GM19193 (cell line): ENCODE data around the gene ARHGAP24.

Source experiments
- POLR2A ChIP-seq: IDR thresholded peaks from 4 replicates; pipeline ENCODE4 v1.6.1; 2011; ENCODE audit not compliant: insufficient read depth, insufficient read length; ENCODE audit errors: extremely low read depth

ARHGAP24 gene

DNA sequence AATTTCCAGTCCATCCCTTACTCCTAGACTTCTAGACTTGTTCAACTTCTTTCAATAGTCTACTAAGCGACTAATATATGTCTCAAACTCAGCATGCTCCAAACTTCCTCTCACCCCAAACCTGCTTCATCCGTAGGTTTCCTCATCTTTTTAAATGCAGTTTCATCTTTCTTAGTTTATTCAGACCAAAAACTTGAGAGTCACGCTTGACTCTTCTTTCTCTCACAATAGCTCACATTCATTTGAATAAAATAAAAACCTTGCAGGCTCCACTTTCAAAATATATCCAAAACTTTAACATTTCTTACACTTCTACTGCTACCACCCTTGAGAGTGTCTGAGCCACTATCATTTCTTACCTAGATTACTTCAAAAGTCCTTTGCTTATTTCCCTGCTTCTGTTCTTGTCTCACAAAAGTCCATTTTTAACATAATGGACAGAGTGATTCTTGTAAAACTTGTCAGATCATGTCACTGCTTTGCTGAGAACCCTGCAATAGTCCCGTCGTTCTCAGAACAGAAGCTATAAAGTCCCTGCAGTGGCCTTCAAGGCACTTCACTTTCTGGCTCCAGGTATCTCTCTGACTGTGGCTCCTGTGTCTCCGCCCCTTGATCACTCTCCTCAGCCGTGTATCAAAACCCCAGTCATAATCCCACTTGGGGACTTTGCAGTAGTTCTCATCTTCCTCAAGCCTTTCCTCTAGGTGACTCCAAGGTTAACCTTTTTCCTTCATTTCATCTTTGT is 167.6 kb downstream of the ARHGAP24 start:
- TF ChIP-seq POLR2A, result no peak

DNA sequence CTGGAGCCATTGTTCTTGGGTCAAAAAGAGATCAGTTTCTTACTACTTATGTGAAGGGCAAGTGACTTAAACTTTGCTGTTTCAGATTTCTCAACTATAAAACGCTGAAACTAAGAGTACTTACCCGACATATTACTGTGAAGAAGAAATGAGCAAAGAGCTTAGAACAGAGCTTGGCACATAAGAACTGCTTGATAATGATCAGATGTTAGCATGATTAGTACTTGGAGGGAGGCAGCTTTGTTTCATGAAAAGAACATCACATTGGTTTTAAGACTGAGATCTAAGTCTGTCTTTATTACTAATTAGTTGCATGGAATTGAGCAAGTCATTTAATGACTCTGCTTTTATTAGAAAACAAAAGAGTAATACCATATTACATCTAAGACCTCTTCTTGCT is 169.1 kb downstream of the ARHGAP24 start:
- no peak for TF ChIP-seq POLR2A

DNA sequence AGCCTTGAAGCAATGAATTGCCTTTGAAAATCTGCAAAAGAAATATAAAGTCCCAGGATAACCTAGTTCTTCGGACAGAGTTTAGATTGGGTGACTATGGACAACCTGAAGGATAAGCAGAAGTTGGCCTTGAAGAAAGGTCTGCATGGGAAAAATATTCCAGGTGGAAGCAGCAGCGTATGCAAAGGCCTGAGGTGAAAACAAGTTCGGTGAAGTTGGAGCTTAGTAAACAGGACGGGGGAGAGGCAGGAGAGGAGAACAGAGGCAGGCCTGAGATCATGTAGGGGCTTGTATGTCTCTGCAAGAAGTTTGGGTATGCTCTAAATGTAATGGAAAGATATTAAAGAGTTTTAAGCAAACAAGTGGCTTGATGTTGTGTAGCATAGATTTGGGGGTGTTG is 176.0 kb downstream of the ARHGAP24 start:
- no peak for TF ChIP-seq POLR2A

DNA sequence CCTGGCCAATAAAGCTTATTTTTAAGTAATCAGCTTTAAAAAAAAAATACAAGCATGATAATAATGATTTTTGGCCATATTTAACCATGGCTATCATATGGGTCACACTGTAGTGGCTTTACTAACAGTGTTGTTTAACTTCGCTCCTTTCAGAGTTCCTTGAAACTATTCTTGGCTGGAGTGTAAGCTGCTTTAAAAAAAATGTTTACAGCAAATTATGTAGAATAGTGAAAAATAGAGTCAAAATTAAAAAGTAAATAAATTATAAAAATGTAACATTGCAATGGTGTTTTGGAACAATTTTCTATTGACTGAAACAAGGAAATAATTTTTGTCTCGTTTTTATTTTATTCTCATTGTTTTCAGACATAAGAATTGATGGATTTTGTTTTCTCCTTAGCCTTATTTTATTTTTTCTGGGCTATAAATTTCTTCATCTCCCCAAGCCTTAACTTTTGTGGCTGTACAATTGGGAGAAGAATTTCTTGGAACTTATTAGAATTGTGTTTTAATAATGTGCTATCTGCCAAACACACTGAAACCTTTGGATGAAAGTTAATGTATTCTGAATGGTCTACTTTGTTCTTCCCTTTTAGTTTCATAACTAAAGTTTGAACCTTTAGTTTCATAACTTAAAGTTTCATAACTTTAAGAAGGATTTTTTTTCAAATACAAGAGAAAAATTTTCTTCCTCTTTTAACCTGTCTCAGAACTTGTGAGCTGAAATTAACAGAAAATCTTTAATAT is 182.0 kb downstream of the ARHGAP24 start:
- no peak for TF ChIP-seq POLR2A

DNA sequence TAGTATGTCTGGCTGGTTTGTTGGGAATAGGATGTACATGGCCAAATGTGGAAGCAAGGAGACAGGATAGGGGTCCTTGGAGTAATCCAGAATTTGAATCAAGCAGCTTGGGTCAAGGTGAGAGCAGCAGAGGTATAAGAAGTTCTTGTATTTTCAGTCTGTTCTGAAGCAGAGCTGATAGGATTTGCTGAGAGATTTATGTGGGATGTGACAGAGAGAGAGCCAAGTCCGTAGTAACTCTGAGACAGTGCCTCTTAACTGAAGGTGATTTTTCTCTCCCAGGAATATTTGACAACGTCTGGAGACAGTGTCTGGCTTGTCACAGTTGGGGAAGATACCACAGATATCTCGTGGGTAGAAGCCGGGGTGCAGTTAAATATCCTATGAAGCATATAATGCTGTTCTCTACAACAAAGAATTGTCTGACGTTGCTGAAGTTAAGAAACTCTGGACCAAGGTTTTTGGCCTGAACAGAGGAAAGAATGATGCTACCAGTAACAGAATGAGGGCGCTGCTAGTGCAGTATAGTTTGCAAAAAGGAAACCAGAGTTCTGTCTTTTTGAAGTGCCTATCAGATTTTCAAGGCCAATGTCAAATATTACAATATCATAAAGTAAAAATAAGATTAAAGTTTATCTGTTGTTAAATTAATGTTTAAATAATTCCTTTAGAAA is 184.0 kb downstream of the ARHGAP24 start:
- TF ChIP-seq POLR2A, result no peak

DNA sequence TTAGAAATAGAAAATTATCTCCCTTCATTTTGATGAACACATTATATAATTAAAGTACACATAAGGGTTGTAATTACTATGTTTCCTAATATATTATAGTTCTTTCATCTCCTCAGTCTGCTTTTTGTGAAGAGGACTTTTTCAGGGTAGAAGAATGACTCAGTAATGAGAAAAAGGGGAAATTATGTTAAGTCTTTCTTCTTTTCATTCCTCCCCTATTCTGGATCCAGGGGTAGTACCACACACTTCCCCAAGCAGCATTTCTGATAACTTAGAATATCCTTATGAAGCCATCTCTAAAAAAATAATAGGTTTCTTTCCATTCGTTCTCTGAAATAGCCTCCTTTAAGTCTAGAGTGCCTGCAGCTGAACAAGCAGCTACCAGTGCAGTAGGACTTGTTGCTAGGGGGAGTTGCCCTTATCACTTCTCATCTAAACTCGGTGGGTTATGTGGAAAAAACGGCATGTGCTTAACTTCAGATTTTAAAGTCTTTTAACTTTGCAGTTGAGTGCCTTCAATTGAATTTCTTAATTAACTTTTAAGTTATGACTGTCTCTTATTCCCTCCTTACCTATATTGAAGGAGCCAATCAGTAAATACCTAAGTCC is 184.8 kb downstream of the ARHGAP24 start:
- TF ChIP-seq POLR2A, result no peak

DNA sequence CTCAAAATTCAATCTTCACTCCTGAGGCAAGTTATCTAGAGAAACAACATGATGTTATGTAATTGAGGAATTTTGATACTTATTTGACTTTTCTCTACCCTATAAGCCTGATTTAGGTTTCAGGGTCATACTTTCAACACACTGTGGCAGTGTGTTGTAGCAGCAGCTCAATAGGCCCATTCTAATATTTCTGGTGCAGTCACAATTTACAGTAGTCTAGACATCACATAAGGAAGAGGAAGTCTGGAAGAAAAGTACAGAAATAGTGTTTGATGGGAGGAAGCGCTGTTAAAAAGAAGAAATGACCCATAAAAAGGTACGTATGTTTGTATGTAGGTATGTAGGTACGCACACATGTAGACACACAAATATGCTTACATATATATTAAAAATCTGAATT is 194.3 kb downstream of the ARHGAP24 start:
- no peak for TF ChIP-seq POLR2A

DNA sequence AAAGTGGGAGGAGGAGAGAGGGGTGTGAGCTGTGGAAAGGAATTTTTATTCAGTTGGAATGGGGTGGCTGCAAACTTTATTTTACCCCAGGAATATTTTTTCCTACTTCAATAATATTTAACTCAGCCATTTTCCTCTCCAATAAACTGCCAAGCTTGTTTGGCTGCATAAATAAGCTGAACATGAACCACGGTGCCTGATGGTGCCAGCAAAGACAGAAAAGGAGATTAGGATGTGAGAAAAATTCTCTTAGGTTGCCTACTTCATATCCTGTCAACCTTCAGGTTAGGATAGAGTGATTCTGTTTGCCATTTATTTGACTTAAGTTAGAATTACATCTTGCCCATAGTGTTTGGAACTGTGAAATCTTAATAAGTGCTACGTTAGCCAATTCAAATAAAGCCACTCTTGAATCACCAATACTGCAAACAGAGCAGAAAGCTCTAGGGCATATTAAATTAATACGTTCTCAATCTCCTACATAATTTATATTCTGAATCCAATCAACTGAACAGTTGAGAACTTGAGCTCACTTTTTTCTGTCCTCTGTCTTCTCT is 195.1 kb downstream of the ARHGAP24 start:
- no peak for TF ChIP-seq POLR2A

DNA sequence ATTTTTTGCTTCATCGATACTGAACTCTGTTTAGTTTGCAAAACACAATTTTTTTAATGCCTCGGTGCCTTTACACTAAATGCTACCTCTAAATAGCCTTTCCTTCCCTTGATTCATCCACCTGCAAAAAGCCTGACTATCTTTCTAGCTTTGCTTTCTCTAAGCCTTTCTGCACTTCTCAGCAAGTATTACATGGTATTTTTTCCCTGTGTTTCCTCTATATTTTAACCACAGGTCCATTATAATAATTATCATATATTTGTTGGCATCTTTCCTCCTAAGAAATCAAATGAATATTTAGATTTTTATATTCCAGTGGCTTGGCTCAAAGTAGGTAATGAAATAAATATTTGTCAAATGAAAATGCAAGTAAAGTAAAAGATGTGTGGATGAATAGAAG is 196.2 kb downstream of the ARHGAP24 start:
- no peak for TF ChIP-seq POLR2A

DNA sequence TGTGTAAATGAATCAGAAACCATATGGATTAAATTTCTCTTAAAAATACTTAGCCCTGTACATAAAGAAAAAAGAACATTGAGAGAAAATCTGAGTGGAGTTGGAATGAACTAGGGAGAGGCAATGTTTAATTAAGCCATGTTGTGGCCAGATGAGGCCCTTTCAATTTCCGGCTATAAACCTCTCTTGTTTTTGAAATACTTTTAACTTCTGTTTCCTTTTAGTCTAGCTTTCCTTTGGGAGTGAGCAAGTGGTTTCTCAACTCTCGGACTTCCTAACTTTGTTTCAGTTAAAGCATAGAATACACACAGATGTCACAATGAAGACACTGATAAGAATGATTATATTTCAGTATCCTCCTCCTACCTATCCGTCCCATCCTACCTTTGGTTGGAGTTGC is 197.2 kb downstream of the ARHGAP24 start:
- TF ChIP-seq POLR2A, result no peak

DNA sequence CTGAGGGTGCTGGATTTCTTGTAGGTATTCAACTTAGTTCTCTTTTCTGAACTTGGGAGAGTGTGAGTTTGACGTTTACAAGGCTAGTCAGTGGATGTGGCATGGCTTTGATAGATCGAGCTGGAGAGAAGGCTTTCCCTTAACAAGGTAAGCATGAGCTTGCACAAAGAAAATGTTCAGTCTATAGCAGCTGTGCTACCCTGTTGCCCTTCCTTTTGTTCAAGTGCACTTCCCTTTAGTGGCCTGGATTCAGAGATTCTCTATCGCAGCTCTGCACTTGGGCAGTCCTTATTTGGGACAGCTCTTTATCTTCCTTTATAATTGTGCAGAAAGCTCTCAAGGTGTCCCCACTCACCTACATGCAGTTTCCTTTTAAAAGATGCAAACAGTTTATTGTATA is 198.0 kb downstream of the ARHGAP24 start:
- no peak for TF ChIP-seq POLR2A

DNA sequence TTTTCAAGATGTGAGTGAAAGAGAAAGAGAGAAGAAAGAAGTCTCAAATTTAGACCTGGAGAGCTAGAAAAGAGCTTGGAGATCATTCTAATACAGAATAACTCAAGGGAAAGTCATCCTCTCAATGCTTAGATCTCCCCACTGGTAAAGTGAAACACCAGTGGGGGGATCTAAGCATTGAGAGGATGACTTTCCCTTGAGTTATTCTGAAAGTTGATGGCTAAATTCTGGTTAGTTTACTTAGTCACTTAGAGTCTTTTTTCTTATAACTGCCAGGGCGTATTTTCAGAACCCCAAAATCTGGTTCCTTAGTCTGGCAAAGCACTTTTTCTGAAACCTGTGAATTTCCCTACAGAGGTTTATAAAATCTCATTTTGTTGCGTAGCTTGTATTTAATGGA is 198.6 kb downstream of the ARHGAP24 start:
- TF ChIP-seq POLR2A, result no peak

DNA sequence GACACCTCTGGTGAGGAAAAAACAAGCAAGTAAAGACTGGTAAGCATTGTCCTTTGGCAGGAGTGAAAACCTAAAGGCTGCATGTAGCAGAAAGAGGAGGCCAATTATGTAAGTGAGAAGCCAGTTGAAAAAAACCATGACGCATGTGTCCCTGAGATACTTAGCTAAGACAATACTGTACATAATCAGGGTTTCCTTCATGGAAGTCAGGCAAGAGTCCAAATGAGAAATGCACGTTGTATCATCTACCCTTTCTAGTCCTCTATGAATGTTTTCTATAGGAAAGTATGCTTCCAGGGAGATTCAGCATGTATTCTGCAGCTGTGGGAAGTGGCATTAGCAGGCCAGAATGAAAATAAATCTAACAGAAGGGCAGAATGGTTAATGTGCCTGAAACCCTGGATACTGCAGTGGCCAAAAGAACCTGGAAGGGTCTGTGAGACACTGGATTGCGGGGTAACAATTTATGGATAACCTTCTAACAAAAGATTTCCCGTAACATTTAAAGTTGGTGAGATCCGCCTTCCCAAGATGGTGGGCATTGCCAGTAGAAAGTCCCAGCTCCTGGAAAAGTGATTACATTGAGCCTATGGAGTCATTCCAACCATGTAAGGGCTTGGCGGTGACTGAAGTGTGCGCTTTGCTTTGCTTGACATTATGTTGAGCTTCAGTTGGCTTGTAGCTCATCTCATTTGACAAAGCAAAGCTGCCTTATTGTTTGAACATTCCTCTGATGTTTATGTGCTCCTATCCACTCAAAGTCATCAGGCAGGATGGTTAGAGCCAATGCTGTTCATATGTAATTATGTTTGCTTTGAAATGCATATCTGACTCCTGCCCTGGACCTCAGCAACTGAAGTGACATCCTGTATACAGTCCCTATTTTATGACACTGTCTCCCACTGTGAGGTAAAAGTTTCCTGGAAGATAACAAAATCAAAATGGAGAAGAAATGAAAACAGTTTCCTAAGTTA is 200.4 kb downstream of the ARHGAP24 start:
- no peak for TF ChIP-seq POLR2A

DNA sequence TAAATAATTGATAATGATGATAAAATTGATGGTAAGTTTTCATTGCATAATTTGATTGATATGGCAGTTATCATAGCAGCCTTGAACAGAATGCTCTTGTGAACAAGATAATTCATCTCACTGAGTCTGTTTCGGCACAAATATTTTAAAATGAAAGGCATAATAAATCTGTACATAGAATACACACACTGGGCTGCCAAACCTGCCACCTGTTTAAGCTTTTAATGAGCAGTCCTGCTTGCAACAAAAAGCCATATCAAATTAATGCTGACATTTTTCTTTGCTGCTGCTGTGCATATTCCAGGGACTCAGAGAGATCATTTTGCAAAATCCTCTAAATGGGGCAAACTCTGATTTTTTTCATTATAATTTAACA is 201.1 kb downstream of the ARHGAP24 start:
- TF ChIP-seq POLR2A, result no peak
